Measurements from ENCODE around the gene TESMIN.

TESMIN gene

GRCh38 chr11:68658097-68658496, 93.2 kb downstream of the TESMIN start:
- DNase-seq, result no peak

Measured in NCI-H1048 (cell line).